Right ventricle myocardium superior (tissue), 1 donor: Measurements from ENCODE around the gene LHX4. TPM values are rescaled to one million over a fixed set of nuclear protein-coding genes. Genes with fewer than 3 reads are reported as not detected.

ENCODE experiments used
- ATAC-seq: fragments of 200-7000 bp; cut with Tn5 transposase; one replicate; pipeline ENCODE4 v1.9.1; 2020; ENCODE audit warnings: mild to moderate bottlenecking; ENCODE audit not compliant: poor library complexity
- DNase-seq: peaks from one replicate; pipeline ENCODE4 v3.0.0-alpha.2; 2020
- intact Hi-C: fragments of 100-400 bp; cut with DNase I; formaldehyde crosslinking; loops from one replicate; pipeline ENCODE4 v1.11.2; 2022
- total RNA-seq: library from RNA; stranded (reverse); fragmentation: NEBNext Ultra II Directional; extraction: Animal tissue kit (Norgen Biotek cat#: 25700); gene quantifications from one replicate; pipeline ENCODE4 v1.2.1, GENCODE V29; 2021
- donor health status: DM: no; HTN: yes; CAD: no; lungs with severe emphysema.

LHX4 gene
- total RNA-seq, 1 donor from 2014 or later, result not detected

DNA sequence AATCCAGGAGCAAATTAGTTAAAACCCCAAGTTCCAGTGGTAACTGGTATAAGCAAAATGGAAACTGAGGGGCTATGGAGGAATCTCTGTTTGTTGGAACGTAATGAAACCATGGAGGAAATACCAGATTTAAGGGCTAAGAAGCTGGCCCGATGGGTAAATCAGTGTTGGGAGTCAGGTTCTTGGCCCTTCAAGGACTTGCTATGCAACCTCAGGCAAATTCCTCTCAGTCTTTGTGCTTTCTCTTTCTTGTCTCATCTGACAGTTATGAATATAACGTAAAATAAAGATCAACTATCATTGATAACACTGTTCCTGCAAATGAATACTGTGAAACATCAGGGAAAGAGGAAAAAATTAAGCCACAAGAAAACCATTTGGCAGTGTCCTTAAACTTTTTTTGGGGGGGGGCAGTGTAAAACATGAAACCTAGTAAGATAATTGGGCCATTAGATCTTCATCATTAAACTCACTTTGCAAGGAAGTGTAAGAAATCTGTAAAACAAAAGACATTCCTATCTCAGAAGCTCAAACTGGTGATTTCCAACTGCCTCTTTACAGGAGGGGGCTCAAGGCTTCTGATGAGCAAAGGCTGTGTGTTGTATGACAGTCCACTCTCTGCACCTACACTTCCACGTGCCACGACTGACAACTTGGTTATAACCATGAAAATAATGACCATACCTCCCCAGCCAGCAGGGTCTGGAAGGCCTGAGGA, 47.6 kb downstream of the LHX4 start:
- no peak for DNase-seq
- ATAC-seq, result no peak
- intact Hi-C loops, result no loop called here

GRCh38 chr1:180278194-180278515, 48.1 kb downstream of the LHX4 start:
- intact Hi-C loops, result no loop called here
- ATAC-seq, result no peak
- DNase-seq, result no peak

DNA sequence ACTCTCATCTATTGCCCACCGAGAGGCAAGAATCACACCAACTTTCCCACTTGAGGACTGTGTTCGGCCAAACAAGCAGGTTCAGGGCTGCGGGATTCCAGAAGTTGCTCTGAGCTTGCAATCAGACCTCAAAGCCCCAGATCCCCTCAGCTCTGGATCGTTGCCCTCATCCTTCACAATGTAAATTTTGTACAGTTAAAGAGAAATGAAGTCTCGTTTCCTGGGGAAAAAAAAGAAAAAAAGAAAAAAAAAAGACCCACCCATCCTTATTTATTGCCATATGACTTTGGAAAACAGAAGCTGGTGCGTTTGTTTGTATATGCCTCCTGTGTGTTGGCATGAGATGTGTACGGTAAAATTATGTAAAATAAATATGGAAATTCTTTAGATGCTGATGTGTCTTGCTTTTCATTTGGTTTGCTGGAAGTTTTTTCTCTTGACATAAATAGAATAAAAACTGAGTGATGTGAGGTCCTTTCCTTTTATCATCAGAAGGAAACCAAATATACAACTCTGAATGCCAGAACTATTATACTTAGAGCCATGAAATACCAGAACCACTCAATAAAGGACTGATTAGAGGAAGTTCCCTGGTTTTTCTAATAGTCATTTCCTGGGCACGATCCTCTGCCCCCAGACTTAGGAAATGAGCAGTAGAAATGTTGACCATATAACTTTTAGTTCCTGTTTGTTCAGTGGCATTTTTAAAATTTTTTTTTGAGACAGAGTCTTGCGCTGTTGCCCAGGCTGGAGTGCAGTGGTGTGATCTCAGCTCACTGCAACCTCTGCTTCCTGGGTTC, 48.7 kb downstream of the LHX4 start:
- intact Hi-C loops, result no loop called here
- no peak for DNase-seq
- ATAC-seq, result peak; percentile 72

DNA sequence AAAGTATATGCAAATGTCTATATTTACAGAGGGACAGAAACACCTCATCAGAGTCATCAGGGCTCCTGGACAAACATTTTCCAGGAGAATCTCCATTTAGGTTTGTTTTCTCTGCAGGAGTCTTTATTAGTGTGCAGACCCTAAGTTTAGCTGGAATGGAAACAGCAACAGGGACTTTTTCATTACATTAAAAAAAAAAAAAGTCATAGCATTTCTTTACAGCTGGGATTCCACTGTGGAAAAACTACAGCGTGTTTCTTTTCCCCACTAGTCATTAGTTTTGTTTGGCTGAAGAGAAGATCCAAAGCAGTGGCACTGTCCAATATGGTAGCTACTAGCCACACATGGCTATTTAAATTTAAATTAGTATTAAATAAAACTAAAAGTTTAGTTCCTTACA, 49.6 kb downstream of the LHX4 start:
- DNase-seq (no peak), ATAC-seq (no peak)
- intact Hi-C loops, result no loop called here

DNA sequence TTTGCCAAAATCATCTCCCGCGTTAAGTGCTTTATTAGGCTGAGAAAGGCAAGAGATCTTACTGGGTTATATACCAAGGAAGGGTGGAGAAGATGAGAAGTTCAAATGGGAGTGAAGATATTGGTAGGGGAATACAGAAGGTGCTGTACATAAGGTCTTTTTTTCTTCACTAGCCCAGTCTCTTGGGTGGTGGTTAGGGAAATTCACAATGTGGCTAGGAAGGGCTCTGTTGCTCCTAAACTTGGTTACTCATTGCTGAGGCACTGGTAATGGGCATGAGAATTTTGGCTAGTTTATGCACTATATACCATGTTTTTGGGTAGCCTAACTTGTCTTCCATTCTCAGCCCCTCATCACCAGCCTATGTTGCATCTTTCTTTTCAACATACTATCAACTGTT, 50.6 kb downstream of the LHX4 start:
- no peak for ATAC-seq
- no peak for DNase-seq
- intact Hi-C loops, result no loop called here

- intact Hi-C loops, result no loop called here
- ATAC-seq (no peak), DNase-seq (no peak)
Measured at GRCh38 chr1:180281490-180281889, 51.4 kb downstream of the LHX4 start.

DNA sequence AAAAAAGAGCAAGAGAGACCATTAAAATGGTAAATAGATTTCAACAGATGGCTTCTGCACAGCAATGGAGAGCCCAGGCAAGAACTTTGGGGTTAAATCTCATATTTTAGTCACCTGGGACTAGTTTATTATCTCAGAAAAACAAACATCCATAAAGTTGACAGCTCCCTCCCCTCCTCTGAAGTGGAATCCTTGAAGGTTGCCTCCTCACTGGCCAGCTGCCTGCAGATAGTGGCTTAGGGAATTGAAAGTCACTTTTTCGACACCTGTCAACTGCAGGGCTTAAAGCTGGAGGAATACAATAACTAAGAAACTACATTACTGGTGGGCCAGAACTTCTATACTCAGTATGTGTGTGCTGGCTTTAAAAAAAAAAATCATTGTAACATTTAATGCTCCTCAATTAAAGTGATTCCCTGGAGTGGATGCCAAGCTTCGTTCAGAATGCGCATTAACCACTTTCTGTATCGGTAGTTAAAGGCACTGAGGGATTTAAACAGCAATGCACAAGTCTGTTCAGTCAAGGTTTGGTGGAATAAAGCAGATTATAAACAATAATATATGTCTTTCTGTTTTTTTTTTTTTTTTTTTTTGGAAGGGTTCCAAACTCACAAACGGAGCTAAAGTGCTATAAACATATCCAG, 52.5 kb downstream of the LHX4 start:
- DNase-seq, result no peak
- ATAC-seq, result no peak
- intact Hi-C loops, result no loop called here

- DNase-seq, result no peak
- ATAC-seq, result no peak
- intact Hi-C loops, result no loop called here
Measured at GRCh38 chr1:180283098-180283497, 53.0 kb downstream of the LHX4 start.

- DNase-seq, result no peak
- intact Hi-C loops, result no loop called here
- ATAC-seq, result no peak
Measured at GRCh38 chr1:180286417-180286816, 56.4 kb downstream of the LHX4 start.

- intact Hi-C loops, result no loop called here
- ATAC-seq, result peak; percentile 68
- no peak for DNase-seq
Measured at GRCh38 chr1:180287988-180288705, 58.1 kb downstream of the LHX4 start.

GRCh38 chr1:180288940-180289339, 58.9 kb downstream of the LHX4 start:
- no peak for ATAC-seq
- intact Hi-C loops, result no loop called here
- DNase-seq, result no peak

GRCh38 chr1:180290265-180291001, 60.4 kb downstream of the LHX4 start:
- no peak for ATAC-seq
- intact Hi-C loops, result no loop called here
- DNase-seq, result no peak

GRCh38 chr1:180291004-180291403, 60.9 kb downstream of the LHX4 start:
- intact Hi-C loops, result no loop called here
- DNase-seq, result no peak
- ATAC-seq, result no peak

DNA sequence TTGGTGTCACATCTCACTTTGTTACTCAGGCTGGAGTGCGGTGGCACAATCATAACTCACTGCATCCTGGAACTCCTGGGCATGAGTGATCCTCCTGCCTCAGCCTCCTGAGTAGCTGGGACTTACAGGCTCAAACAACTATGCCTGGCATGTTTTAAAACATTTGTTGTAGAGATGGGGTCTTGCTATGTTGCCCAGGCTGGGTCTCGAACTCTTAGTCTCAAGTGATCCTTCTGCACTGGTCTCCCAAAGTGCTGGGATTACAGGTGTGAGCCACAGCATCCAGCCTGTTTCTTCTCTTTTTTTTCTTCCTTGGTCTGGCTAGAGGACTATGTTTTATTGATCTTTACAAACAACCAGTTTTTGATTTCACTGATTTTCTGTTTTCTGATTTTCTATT, 64.6 kb downstream of the LHX4 start:
- ATAC-seq, result no peak
- intact Hi-C loops, result no loop called here
- no peak for DNase-seq

DNA sequence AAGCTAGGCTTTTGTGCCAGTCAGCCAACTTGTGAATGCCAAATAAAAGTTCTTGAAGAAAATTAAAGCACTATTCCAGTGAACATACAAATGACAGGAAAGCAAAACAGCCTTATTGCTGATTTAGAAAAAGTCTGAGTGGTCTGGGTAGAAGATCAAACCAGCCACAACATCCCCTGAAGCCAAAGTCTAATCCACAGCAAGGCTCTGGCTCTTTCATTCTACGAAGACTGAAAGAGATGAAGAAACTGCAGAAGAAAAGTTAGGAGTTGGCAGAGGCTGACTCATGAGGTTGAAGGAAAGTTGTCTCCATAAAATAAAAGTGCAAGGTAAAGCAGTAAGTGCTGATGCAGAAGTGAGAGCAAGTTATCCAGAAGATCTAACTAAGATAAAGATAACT, 65.9 kb downstream of the LHX4 start:
- intact Hi-C loops, result no loop called here
- no peak for ATAC-seq
- DNase-seq, result no peak

DNA sequence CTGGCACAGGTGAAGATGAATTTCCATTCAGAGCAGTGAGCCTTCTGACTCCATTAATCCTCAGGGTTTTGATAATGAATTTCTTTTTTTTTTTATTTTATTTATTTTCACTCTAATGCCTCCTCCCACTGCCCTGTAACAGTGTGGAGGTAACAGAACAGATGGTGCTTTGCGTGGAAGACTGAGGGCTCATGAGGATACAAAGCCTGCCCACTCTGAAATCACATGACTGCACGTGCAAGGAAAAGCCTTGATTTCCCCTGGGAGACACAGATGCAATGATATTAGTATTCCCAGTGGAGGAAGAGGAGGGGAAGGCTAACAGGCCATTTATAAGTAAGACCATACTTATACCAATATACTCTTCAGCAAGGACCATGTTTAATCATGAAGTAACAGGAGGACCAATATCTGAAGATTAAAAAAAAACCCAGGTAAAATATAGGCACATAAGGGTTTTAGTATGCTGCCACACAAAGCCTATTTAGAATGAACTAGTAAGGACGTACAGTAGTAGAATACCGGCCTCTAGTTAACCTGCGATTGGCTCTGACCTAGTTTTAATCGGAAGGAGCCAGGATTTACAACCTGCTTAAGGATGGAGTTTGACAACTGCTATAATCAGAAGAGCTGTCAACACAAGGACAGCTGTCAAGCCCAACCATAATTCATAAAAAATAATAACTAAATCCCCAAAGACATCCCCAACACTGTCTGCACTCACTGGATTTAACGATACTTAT, 69.6 kb downstream of the LHX4 start:
- intact Hi-C loops, result no loop called here
- DNase-seq (no peak), ATAC-seq (no peak)

GRCh38 chr1:180301135-180301742, 71.2 kb downstream of the LHX4 start:
- no peak for ATAC-seq
- DNase-seq, result no peak
- intact Hi-C loops, result no loop called here

DNA sequence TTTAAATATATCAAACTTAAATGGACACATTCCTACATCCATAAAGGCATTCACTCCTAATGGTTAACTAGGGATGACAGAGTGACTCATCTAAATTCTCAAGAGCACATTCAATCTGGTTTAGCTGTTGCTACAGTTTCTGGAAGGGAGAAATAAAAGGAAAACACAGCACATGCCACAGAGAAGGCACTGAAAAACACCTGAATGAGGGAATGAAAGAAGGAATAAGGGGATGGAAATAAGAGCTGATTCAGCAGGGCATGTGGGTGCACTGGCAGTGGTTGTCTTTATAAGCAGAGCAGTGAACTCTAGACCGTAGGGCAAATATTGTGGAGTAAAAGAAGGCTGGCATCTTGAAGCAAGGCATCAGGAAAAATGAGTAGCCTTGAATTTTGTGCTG, 79.3 kb downstream of the LHX4 start:
- DNase-seq, result no peak
- ATAC-seq, result no peak
- intact Hi-C loops, result no loop called here
